Esophagus muscularis mucosa (tissue), 4 donors: ENCODE measurements around the gene DVL1. TPM values are rescaled to one million over a fixed set of nuclear protein-coding genes. Genes with fewer than 3 reads are reported as not detected.
A peak's percentile ranks its signal among the peaks of the same experiment; 100 is the strongest.

ENCODE experiments used
- DNase-seq: peaks from one replicate; pipeline ENCODE4 v3.0.0-alpha.2; 2017; ENCODE audit errors: extremely low spot score
- H3K27ac ChIP-seq, 4 donors: fragments of 200-600 bp; sonication (generic); replicated peaks in 1 of 4; 1 replicate in 3 of 4; 2 replicates in 1 of 4; pipeline ENCODE4 v1.5.1; 2016 to 2019; ENCODE audit warnings: mild to moderate bottlenecking in 1 of 4
- H3K27me3 ChIP-seq, 4 donors: fragments of 200-600 bp; sonication (generic); one replicate each; pipeline versions ENCODE4 v1.5.1 to v1.6.0; 2016 to 2019
- H3K36me3 ChIP-seq, 4 donors: fragments of 200-600 bp; sonication (generic); one replicate each; pipeline ENCODE4 v1.5.1; 2016 to 2019
- H3K4me1 ChIP-seq, 4 donors: fragments of 200-600 bp; sonication (generic); one replicate each; pipeline ENCODE4 v1.5.1; 2016 to 2019
- H3K4me3 ChIP-seq, 4 donors: fragments of 200-600 bp; sonication (generic); 1 replicate in 2 of 4; 2 replicates in 2 of 4; pipeline ENCODE4 v1.5.1; 2016 to 2019; ENCODE audit warnings: mild to moderate bottlenecking in 4 of 4, moderate library complexity in 1 of 4
- H3K9me3 ChIP-seq, 4 donors: fragments of 200-600 bp; sonication (generic); 1 replicate in 3 of 4; 2 replicates in 1 of 4; pipeline ENCODE4 v1.5.1; 2016 to 2019
- EP300 ChIP-seq: sonication (generic); formaldehyde crosslinking; IDR thresholded peaks from one replicate; pipeline ENCODE4 v1.6.1; 2017; ENCODE audit warnings: antibody characterized with exemption
- POLR2A ChIP-seq: fragments of 450-650 bp; IDR thresholded peaks from one replicate; pipeline ENCODE4 v1.6.1; 2017; ENCODE audit warnings: antibody characterized with exemption, moderate library complexity, mild to moderate bottlenecking, low read depth
- POLR2AphosphoS5 ChIP-seq, 2 donors: sonication (generic); formaldehyde crosslinking; IDR thresholded peaks; one replicate each; pipeline ENCODE4 v1.6.1; 2017; ENCODE audit warnings: antibody characterized with exemption in 2 of 2
- WGBS: methylation state at CpG from one replicate; pipeline ENCODE4 v1.1.5; 2018; 5-methylcytosine and 5-hydroxymethylcytosine counted together
- intact Hi-C: fragments of 100-400 bp; cut with DNase I; formaldehyde crosslinking; loops from one replicate; pipeline ENCODE4 v1.15.1; 2023
- total RNA-seq, 4 donors: library from RNA; depleted of rRNA; stranded (reverse); fragments of >200 nt; gene quantifications; one replicate each; pipeline versions ENCODE4 v1.1.0 to v1.2.1, GENCODE V29; 2016
- TF ChIP-seq, protein P1 (sequence below), 3 experiments: fragments of 200-600 bp in 2 of 3; fragments of 450-650 bp in 1 of 3; sonication (generic) in 2 of 3; IDR thresholded peaks; one replicate each; pipeline ENCODE4 v1.5.1; 2017 to 2019; ENCODE audit warnings: antibody characterized with exemption in 3 of 3, mild to moderate bottlenecking in 2 of 3, moderate library complexity in 1 of 3

Gene DVL1
- total RNA-seq, 4 donors from 2014 or later = 66.9 to 141 (median 114) TPM

DNA sequence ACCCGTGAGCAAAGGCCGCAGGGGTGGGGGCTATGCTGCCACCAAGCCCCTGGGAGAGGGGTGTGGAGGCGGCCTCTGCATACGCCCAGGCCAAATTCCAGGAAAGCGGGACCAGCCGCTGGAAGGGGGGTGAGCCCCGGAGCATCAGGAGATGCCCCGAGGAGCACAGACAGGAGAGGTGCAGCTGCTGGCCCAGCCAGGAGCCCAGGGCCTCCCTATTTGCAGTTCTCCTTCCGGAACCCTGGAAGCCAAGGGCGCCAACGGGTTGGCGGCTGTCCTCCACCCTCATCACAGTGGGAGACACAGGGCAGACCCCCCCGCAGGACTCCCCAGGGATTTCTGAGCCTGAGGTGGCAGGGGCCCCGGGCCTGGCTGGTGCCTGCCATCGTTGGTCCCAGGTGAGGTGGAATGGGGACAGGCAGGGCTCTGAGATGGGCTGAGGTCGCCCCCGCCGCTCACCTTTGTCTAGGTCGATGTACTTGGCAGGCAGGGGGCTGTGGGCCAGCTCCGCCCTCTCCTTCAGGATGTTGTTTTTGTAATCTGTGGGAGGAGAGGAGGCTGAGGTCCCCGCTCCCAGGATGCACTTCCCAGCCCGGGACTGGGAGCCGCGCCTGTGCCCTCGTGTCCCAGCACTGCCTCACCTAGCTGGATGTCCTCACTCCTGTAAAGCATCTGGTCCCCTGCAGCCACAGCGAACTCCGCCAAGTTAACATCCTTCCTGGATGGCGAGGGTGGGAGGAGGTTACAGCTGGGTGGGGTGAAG is 4.4 kb upstream of the DVL1 start:
- Histone ChIP-seq H3K4me1 (peaks cover 43 to 76% (median 70%) of the 10 kb centered on the region in 4 donors), H3K27me3 (peaks cover 0 to 59% (median 26%) of the 10 kb centered on the region in 4 donors), H3K27ac (peak overlapping the region; percentile 30 to 73 (median 54)), H3K4me3 (no peak overlapping the region), H3K9me3 (no peaks in the 10 kb centered on the region), H3K36me3 (peaks cover 0 to 25% (median 7%) of the 10 kb centered on the region in 4 donors)
- intact Hi-C loops = no loop called here
- 49% methylated on average over 8 of the region's 28 CpGs for WGBS
- no peak for DNase-seq
- no peak for TF ChIP-seq POLR2A
- TF ChIP-seq POLR2AphosphoS5 (IDR thresholded peaks at IDR 0.05) = no peak
- TF ChIP-seq EP300 = no peak
- TF ChIP-seq, protein P1, sequence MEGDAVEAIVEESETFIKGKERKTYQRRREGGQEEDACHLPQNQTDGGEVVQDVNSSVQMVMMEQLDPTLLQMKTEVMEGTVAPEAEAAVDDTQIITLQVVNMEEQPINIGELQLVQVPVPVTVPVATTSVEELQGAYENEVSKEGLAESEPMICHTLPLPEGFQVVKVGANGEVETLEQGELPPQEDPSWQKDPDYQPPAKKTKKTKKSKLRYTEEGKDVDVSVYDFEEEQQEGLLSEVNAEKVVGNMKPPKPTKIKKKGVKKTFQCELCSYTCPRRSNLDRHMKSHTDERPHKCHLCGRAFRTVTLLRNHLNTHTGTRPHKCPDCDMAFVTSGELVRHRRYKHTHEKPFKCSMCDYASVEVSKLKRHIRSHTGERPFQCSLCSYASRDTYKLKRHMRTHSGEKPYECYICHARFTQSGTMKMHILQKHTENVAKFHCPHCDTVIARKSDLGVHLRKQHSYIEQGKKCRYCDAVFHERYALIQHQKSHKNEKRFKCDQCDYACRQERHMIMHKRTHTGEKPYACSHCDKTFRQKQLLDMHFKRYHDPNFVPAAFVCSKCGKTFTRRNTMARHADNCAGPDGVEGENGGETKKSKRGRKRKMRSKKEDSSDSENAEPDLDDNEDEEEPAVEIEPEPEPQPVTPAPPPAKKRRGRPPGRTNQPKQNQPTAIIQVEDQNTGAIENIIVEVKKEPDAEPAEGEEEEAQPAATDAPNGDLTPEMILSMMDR (IDR thresholded peaks at IDR 0.05) = no peak

GRCh38 chr1:1352786-1353388 is 3.7 kb upstream of the DVL1 start:
- H3K9me3 ChIP-seq = no peaks in the 10 kb centered on the region
- H3K4me3 ChIP-seq = no peak overlapping the region
- H3K36me3 ChIP-seq = peaks cover 0 to 25% (median 7%) of the 10 kb centered on the region in 4 donors
- peaks cover 49 to 76% (median 70%) of the 10 kb centered on the region in 4 donors for H3K4me1 ChIP-seq
- DNase-seq = no peak
- peak overlapping the region; percentile 32 to 73 (median 60) for H3K27ac ChIP-seq
- TF ChIP-seq POLR2AphosphoS5 (IDR thresholded peaks at IDR 0.05) (no peak), POLR2A (no peak), EP300 (no peak)
- TF ChIP-seq, protein P1 (IDR thresholded peaks at IDR 0.05) = no peak
- 28% methylated on average over 5 of the region's 5 CpGs for WGBS
- peaks cover 0 to 53% (median 26%) of the 10 kb centered on the region in 4 donors for H3K27me3 ChIP-seq
- intact Hi-C loops = no loop called here

GRCh38 chr1:1351511-1352427 is 2.6 kb upstream of the DVL1 start:
- TF ChIP-seq POLR2AphosphoS5 (IDR thresholded peaks at IDR 0.05) (peak; percentile 20 to 24), EP300 (no peak)
- peaks cover 59 to 76% (median 74%) of the 10 kb centered on the region in 4 donors for H3K4me1 ChIP-seq
- H3K9me3 ChIP-seq = no peaks in the 10 kb centered on the region
- H3K4me3 ChIP-seq = peak overlapping the region in 2 of 4 donors; percentile 5 to 33
- H3K27ac ChIP-seq = peak overlapping the region; percentile 50 to 73 (median 60)
- DNase-seq = no peak
- intact Hi-C loops = no loop called here
- H3K36me3 ChIP-seq = peaks cover 0 to 25% (median 7%) of the 10 kb centered on the region in 4 donors
- WGBS = 56% methylated on average over 12 of the region's 29 CpGs
- H3K27me3 ChIP-seq = peaks cover 0 to 41% (median 24%) of the 10 kb centered on the region in 4 donors

GRCh38 chr1:1348420-1349255 is 580 bp downstream of the DVL1 start:
- peaks cover 57 to 76% (median 70%) of the 10 kb centered on the region in 4 donors for H3K4me1 ChIP-seq
- H3K9me3 ChIP-seq = no peaks in the 10 kb centered on the region
- under 1% methylated on average over 25 of the region's 109 CpGs for WGBS
- peak overlapping the region; percentile 68 to 93 (median 82) for H3K4me3 ChIP-seq
- DNase-seq = no peak
- intact Hi-C loops = loop anchor here (2.0 kb wide), 1 partner anchor 24 kb away; no protein-coding TSS in a partner anchor
- TF ChIP-seq, protein P1 (IDR thresholded peaks at IDR 0.05) = no peak
- TF ChIP-seq EP300 (no peak), POLR2AphosphoS5 (IDR thresholded peaks at IDR 0.05) (no peak), POLR2A (no peak)
- peak overlapping the region; percentile 70 to 92 (median 80) for H3K27ac ChIP-seq
- H3K27me3 ChIP-seq = peaks cover 0 to 10% (median 5%) of the 10 kb centered on the region in 4 donors
- H3K36me3 ChIP-seq = peaks cover 0 to 11% (median under 1%) of the 10 kb centered on the region in 4 donors
